GM12801 (cell line): ENCODE measurements around the gene BAZ1B.

Experiments
- CTCF ChIP-seq: IDR thresholded peaks from one replicate; pipeline ENCODE4 v1.5.1; 2011; ENCODE audit warnings: control low read depth; ENCODE audit not compliant: insufficient read length; ENCODE audit errors: extremely low read depth

The BAZ1B gene

GRCh38 chr7:73442222-73442902, 79.7 kb downstream of the BAZ1B start:
- TF ChIP-seq CTCF = no peak

GRCh38 chr7:73439410-73439704, 82.7 kb downstream of the BAZ1B start:
- TF ChIP-seq CTCF = no peak

- TF ChIP-seq CTCF = no peak
Observed at GRCh38 chr7:73438547-73439409, 83.3 kb downstream of the BAZ1B start.

- TF ChIP-seq CTCF = no peak
Observed at GRCh38 chr7:73437621-73438416, 84.3 kb downstream of the BAZ1B start.

GRCh38 chr7:73437091-73437490, 85.0 kb downstream of the BAZ1B start:
- TF ChIP-seq CTCF = no peak

- no peak for TF ChIP-seq CTCF
Observed at GRCh38 chr7:73436031-73436929, 85.8 kb downstream of the BAZ1B start.
